Skeletal muscle tissue (tissue), 4 donors: ENCODE data around the gene SLIT2. TPM values are rescaled to one million over a fixed set of nuclear protein-coding genes. Genes with fewer than 3 reads are reported as not detected.

ENCODE experiments used
- H3K27ac ChIP-seq: one replicate; pipeline ENCODE4 v1.7.0; 2013; ENCODE audit warnings: mild to moderate bottlenecking, low read depth, low read length, inconsistent platforms
- H3K27me3 ChIP-seq, 3 donors: one replicate each; pipeline ENCODE4 v1.7.0; 2013; ENCODE audit warnings: low read length in 3 of 3; ENCODE audit not compliant: control insufficient read depth in 3 of 3, insufficient read depth in 3 of 3
- H3K36me3 ChIP-seq, 3 donors: one replicate each; pipeline ENCODE4 v1.7.0; 2013; ENCODE audit warnings: low read length in 3 of 3; ENCODE audit not compliant: control insufficient read depth in 3 of 3, insufficient read depth in 3 of 3
- H3K4me1 ChIP-seq, 3 donors: one replicate each; pipeline ENCODE4 v1.7.0; 2013; ENCODE audit warnings: low read length in 3 of 3, mild to moderate bottlenecking in 3 of 3; ENCODE audit not compliant: control insufficient read depth in 3 of 3, insufficient read depth in 3 of 3
- H3K4me3 ChIP-seq, 3 donors: one replicate each; pipeline ENCODE4 v1.7.0; 2013; ENCODE audit warnings: low read length in 3 of 3
- H3K9ac ChIP-seq, 3 donors: one replicate each; pipeline ENCODE4 v1.7.0; 2013; ENCODE audit warnings: low read length in 3 of 3, mild to moderate bottlenecking in 3 of 3, moderate library complexity in 2 of 3, low read depth in 1 of 3
- H3K9me3 ChIP-seq, 3 donors: one replicate each; pipeline ENCODE4 v1.7.0; 2013; ENCODE audit warnings: low read length in 3 of 3; ENCODE audit not compliant: control insufficient read depth in 3 of 3
- total RNA-seq: library from RNA; depleted of rRNA; stranded (reverse); fragments of >200 nt; gene quantifications from one replicate; pipeline ENCODE4 v1.2.3, GENCODE V29; 2014
- donor health status: Osteomylitis.

Gene SLIT2
- total RNA-seq, 1 donor from 2014 or later: 12.0 TPM

DNA sequence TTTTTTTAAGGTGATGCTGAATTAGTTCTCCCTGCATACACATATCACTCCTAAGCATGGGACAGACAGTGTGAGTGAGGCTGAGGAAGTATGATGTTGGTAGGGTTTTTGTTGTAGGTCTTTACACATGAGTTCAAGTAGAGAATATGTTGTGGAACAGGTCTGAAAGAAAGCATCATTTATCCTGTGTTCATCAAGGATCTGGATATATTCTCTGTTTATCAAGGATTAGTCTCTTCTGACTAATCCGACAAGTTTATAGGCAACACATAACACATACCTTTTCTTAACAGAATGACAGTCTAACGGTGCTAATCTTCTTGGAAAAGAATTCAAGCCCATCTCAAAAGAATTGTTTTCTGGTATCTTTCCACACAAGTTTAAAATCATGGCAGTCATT lies 10.5 kb downstream of the SLIT2 start:
- peaks cover 0 to 3% (median 0%) of the 10 kb centered on the region in 3 donors for H3K27me3 ChIP-seq
- H3K36me3 ChIP-seq: no peaks in the 10 kb centered on the region
- no peak overlapping the region for H3K9ac ChIP-seq
- H3K4me3 ChIP-seq: no peak overlapping the region
- H3K9me3 ChIP-seq: no peaks in the 10 kb centered on the region
- no peaks in the 10 kb centered on the region for H3K4me1 ChIP-seq
- no peak overlapping the region for H3K27ac ChIP-seq

DNA sequence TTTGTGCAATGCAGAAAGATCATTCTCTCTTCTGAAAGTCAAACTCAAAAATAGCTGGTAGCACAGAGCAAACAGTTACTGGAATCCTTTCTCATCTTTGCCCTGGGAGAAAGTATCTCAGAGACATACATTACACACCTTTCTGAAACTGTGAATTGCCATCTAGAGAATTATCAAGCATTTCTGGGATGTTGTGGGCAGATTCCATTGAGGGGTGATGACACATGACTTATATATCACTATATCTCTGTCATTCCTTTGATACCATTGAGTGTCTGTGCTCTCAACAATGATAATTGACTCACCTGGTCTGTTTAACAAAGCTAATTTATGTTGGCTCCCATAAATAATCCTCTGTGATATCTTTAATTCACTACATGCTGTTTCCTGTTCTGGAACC lies 13.0 kb downstream of the SLIT2 start:
- H3K4me3 ChIP-seq: no peak overlapping the region
- no peak overlapping the region for H3K27ac ChIP-seq
- H3K9ac ChIP-seq: no peak overlapping the region
- no peaks in the 10 kb centered on the region for H3K4me1 ChIP-seq
- H3K27me3 ChIP-seq: no peaks in the 10 kb centered on the region
- no peaks in the 10 kb centered on the region for H3K36me3 ChIP-seq
- H3K9me3 ChIP-seq: no peaks in the 10 kb centered on the region

- Histone ChIP-seq H3K4me1 (no peaks in the 10 kb centered on the region), H3K27ac (no peak overlapping the region), H3K27me3 (no peaks in the 10 kb centered on the region), H3K36me3 (no peaks in the 10 kb centered on the region), H3K9ac (no peak overlapping the region), H3K4me3 (no peak overlapping the region), H3K9me3 (no peaks in the 10 kb centered on the region)
Observed at GRCh38 chr4:20265726-20266125, 14.0 kb downstream of the SLIT2 start.

GRCh38 chr4:20266215-20267082 lies 14.7 kb downstream of the SLIT2 start:
- H3K9me3 ChIP-seq: no peaks in the 10 kb centered on the region
- H3K9ac ChIP-seq: no peak overlapping the region
- no peaks in the 10 kb centered on the region for H3K36me3 ChIP-seq
- no peaks in the 10 kb centered on the region for H3K27me3 ChIP-seq
- H3K27ac ChIP-seq: no peak overlapping the region
- H3K4me3 ChIP-seq: no peak overlapping the region
- no peaks in the 10 kb centered on the region for H3K4me1 ChIP-seq

- H3K27ac ChIP-seq: no peak overlapping the region
- no peak overlapping the region for H3K4me3 ChIP-seq
- H3K9ac ChIP-seq: no peak overlapping the region
- H3K9me3 ChIP-seq: no peaks in the 10 kb centered on the region
- no peaks in the 10 kb centered on the region for H3K36me3 ChIP-seq
- H3K27me3 ChIP-seq: no peaks in the 10 kb centered on the region
- H3K4me1 ChIP-seq: no peaks in the 10 kb centered on the region
Observed at GRCh38 chr4:20268028-20268427, 16.3 kb downstream of the SLIT2 start.

DNA sequence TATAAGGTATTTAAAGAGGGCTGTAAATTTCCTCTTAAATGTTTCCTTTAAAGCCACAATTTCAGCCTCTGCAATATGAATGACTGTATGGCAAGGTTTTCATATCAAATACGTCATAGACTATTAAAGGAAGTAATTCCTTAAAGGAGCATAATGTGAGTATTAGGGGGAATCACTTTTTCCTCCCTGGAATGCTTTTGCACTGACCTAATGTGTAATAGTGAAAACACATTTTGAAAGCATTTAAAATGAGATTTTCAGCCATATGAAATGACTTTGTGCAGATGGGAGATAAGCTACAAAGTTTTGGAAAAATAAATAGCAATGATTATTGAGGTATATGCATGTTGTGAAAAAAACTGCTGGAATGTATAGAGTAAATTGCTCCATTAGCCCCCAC lies 17.6 kb downstream of the SLIT2 start:
- Histone ChIP-seq H3K4me3 (no peak overlapping the region), H3K36me3 (no peaks in the 10 kb centered on the region), H3K9ac (no peak overlapping the region), H3K9me3 (no peaks in the 10 kb centered on the region), H3K4me1 (no peaks in the 10 kb centered on the region), H3K27me3 (no peaks in the 10 kb centered on the region), H3K27ac (no peak overlapping the region)

DNA sequence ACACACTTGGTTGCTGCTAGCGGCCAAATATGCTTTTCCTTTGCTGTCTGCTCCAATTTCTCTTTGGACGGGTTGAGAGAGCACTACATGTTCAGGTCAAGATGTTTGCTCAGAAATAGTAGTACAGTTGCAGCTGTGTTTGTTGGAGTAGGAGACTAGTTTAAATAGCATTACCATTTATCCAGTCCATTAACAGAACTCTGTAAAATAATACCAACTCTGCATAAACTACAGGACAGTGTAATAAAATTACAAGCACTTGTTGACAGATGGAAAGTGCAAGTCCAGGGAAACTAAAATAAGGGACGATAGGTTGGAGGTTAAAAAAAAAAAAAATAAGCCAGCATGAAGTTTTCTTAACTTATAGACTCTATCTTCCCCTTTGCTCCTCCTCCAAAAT lies 20.2 kb downstream of the SLIT2 start:
- H3K27me3 ChIP-seq: no peaks in the 10 kb centered on the region
- no peak overlapping the region for H3K9ac ChIP-seq
- H3K4me1 ChIP-seq: no peaks in the 10 kb centered on the region
- no peaks in the 10 kb centered on the region for H3K36me3 ChIP-seq
- H3K4me3 ChIP-seq: no peak overlapping the region
- no peaks in the 10 kb centered on the region for H3K9me3 ChIP-seq
- H3K27ac ChIP-seq: no peak overlapping the region

DNA sequence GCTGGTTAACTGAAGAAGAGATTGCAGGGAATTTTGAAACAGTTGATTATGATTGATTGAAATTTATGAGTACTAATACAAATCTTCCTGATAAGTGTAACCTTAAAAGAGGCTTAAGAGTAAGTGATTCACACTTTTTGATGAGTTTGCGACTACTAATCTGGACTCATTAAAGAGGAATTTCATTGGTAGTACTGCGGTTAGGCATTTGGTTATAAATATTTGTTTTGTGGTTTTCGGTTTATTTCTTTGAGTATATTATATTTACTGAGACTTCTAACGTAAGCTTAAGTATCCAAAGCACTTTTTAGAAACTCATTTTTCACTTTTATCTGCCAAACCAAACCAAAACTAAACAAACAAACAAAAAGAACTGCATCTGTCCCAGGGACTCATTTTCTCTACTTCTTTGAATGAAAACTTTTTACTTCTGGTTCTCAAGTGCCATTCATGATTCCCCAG lies 20.7 kb downstream of the SLIT2 start:
- H3K9me3 ChIP-seq: no peaks in the 10 kb centered on the region
- no peaks in the 10 kb centered on the region for H3K4me1 ChIP-seq
- H3K4me3 ChIP-seq: no peak overlapping the region
- no peak overlapping the region for H3K9ac ChIP-seq
- no peak overlapping the region for H3K27ac ChIP-seq
- H3K27me3 ChIP-seq: no peaks in the 10 kb centered on the region
- no peaks in the 10 kb centered on the region for H3K36me3 ChIP-seq

DNA sequence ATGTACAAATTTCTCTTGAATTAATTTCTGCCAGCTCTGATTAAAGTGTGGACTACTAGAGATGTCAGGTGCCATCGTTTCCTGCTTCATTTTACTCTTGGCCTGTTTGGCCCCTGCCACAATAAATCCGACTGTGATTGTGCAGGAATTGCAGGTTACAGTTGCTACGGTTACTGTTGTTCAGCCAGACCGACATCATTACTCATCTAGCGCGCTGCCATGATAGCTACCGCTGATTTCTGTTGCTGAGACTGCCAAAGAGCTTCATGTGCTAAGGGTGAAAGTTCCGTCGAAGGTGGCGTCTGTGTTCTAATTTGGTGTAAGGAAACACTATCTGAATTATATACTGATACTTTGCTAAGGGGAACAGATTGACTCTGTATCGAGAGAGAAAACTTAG lies 22.1 kb downstream of the SLIT2 start:
- H3K9me3 ChIP-seq: no peaks in the 10 kb centered on the region
- no peaks in the 10 kb centered on the region for H3K36me3 ChIP-seq
- no peak overlapping the region for H3K27ac ChIP-seq
- no peaks in the 10 kb centered on the region for H3K4me1 ChIP-seq
- no peaks in the 10 kb centered on the region for H3K27me3 ChIP-seq
- no peak overlapping the region for H3K9ac ChIP-seq
- H3K4me3 ChIP-seq: no peak overlapping the region

DNA sequence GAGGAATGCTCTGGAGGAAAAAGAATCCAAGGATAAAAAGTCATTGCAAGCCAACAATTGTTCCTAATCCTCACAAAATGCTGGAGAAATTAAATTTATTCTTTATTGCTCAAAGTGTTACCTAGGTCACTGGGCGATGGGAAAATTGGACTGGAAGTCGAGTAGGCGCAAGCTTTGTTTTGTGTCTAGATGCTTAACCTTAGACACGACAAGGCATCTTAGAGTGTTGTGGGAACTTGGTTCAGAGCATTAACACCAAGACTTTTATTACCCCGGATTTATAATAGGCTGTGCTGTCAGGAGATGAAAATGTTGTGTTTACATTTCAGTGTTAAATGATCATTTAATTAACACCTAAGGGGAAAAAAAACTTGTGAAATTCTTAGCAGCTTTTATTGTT lies 25.1 kb downstream of the SLIT2 start:
- Histone ChIP-seq H3K9ac (no peak overlapping the region), H3K36me3 (no peaks in the 10 kb centered on the region), H3K27ac (no peak overlapping the region), H3K27me3 (no peaks in the 10 kb centered on the region), H3K4me3 (no peak overlapping the region), H3K4me1 (no peaks in the 10 kb centered on the region), H3K9me3 (no peaks in the 10 kb centered on the region)
